Activated CD8-positive, alpha-beta memory T cell treated with anti-CD3 and anti-CD28 coated beads for 1 hour (primary cell): Measurements from ENCODE around the gene ALDH1L1.

Source experiments
- DNase-seq, 2 donors: peaks; one replicate each; pipeline ENCODE4 v3.0.0-alpha.2; 2020; ENCODE audit warnings: low read depth in 1 of 2; ENCODE audit errors: extremely low read depth in 1 of 2

ALDH1L1 gene

GRCh38 chr3:126180477-126181397 lies at the start of gene ALDH1L1:
Gene ALDH1L1 (minus strand): TSS chr3:126180586. CDS start chr3:126160979, 19,607 bp downstream.
- no peak for DNase-seq

- DNase-seq = no peak
Measured at GRCh38 chr3:126226374-126226773, 46.0 kb upstream of the ALDH1L1 start.

- DNase-seq = no peak
Measured at GRCh38 chr3:126216416-126216815, 36.0 kb upstream of the ALDH1L1 start.

DNA sequence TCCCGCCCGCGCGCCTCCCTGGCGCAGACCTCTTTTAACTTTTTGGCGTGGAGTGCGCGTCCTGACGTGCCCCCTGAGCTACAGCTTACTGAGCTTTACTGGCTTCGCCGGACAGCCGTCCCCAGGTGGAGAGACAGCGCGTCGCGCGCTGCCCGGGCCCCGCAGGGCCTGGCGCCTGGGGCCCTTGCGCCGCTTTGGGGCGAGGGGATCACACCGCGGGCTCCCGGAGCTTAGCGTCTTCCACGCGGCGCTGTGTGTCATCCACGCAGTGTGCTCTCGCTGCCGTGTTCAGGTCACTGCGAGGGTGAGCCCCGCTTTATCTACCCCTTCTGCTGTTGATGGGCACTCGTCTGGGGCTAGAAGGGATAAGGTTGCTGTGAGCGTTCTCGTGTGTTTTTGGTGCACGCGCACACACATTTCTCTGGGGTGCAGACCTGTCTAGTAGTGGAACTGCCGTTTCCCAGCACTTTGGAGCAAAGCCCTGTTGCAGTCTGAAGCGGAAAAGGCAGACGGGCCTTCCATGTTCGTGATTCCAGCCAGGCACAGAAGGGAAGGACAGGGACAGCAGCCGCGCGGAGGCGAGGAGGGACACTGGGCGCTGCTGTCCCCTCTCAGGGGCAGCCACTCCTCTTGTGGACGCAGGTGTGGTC lies 33.1 kb upstream of the ALDH1L1 start:
- DNase-seq = no peak

GRCh38 chr3:126212620-126213378 lies 32.4 kb upstream of the ALDH1L1 start:
- DNase-seq = no peak

GRCh38 chr3:126212250-126212619 lies 31.8 kb upstream of the ALDH1L1 start:
- DNase-seq = no peak

DNA sequence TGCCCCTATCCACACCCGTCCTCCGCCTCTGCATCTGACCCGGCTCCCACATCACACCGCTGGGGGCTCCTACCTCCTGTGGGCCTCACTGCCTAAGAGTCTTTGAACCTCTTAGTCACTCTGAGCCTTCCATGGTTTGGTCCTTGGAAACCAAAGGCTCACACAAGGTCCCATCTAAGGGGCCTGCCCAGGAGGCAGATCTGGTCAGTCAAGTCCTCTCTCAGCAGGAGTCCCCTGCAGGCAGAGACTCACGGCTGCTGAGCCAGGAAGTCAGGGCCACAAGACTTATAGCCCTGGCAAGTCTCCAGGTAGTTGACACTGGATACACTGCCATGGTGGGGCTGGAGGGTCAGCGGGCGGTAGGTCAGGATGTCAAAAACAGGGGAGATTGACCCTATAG lies 31.2 kb upstream of the ALDH1L1 start:
- no peak for DNase-seq

DNA sequence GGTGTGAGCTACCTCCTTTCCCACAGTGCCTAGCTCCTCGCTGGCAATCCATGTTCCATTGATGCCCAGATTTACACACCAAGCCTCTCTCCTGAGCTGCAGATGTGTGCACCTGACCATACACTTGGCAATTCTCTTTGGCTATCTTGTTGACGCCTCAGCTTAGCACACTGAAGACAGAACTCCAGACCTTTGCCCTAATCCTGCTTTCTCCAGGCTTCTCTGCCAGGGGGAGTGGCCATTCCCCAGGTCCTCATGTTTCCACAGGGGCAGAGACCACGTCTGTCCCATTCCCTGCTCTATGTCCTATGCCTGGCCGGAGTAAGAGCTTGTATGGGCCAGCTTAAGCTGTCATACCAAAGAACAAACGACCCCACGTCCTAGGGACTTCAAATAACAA lies 30.2 kb upstream of the ALDH1L1 start:
- DNase-seq = no peak

- DNase-seq = no peak
Measured at GRCh38 chr3:126209741-126210140, 29.4 kb upstream of the ALDH1L1 start.

GRCh38 chr3:126208606-126209256 lies 28.3 kb upstream of the ALDH1L1 start:
- no peak for DNase-seq

- DNase-seq = no peak
Measured at GRCh38 chr3:126208182-126208581, 27.8 kb upstream of the ALDH1L1 start.

DNA sequence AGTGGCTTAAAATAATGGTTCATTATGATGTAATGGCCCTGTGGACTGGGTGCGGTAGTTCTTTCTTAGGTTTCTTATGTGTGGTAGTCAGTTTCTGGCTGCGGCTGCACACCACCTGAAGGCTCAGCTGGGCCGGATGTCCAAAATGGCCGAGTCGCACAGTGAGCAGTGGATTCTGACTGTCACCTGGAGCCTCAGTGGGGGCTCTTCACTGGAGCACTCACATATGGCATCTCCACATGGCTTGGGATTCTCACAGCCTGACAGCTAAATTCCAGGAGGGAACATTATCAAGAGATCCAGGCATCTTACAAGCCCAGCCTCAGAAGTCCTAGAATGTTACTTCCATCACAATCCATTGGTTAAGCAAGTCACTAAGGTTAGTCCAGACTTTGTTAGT lies 26.8 kb upstream of the ALDH1L1 start:
- DNase-seq = no peak

GRCh38 chr3:126205717-126206655 lies 25.6 kb upstream of the ALDH1L1 start:
- no peak for DNase-seq

DNA sequence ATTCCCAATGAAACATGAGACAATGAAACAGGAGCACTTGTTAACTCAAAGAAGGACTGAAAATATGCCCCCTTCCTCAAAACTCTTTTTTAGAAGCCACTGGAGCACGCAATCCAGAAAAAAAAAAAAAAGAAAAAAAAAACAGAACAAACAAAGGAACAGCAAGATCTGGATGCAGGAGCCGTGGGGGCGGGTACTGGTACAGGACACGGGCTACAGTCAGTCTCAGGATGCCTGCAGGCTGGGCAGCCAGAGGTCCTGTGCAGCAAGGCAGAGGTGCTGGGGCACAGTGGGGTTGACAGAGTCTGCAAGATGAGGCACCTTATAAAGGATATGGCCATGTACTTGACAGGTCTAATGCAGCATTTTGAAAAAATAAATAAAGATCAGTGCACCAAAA lies 22.3 kb upstream of the ALDH1L1 start:
- no peak for DNase-seq

- DNase-seq = no peak
Measured at GRCh38 chr3:126202276-126202675, 21.9 kb upstream of the ALDH1L1 start.

DNA sequence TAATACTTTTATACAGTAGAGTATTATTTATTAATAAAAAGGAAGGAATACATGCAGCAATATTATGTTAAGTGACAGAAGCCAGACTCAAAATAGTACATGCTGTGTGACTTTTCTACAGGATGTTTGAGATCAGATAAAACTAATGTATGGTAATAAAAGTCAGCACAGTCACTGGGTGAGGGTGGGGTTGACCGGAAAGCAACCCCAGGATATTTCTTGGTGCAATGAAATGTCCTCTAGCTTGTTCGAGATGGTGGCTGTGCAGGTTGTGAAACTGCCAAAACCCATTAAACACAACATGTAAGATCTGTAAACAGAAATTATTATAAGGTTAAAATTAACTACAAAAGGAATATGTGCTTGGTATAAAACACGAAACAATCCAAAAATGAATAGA lies 20.8 kb upstream of the ALDH1L1 start:
- DNase-seq = no peak

DNA sequence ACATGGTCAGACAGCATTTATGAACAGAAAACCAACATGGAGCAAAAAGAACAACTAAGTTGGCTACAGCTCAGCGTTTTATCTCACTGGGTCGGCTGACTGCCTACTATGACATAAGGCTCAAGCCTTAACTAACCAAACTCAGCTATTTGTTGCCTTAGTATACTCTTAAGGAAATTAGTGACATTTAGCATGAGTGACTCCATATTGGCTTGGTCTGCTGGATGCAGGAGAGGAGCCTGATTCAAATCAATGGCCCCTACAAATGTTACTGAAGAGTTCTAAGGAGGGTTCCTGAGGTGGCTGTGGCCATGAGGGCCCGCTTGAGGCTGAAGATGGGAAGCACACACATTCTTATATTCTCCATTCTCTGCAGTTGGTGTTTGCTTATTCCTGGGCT lies 20.1 kb upstream of the ALDH1L1 start:
- no peak for DNase-seq

GRCh38 chr3:126199256-126199655 lies 18.9 kb upstream of the ALDH1L1 start:
- no peak for DNase-seq

DNA sequence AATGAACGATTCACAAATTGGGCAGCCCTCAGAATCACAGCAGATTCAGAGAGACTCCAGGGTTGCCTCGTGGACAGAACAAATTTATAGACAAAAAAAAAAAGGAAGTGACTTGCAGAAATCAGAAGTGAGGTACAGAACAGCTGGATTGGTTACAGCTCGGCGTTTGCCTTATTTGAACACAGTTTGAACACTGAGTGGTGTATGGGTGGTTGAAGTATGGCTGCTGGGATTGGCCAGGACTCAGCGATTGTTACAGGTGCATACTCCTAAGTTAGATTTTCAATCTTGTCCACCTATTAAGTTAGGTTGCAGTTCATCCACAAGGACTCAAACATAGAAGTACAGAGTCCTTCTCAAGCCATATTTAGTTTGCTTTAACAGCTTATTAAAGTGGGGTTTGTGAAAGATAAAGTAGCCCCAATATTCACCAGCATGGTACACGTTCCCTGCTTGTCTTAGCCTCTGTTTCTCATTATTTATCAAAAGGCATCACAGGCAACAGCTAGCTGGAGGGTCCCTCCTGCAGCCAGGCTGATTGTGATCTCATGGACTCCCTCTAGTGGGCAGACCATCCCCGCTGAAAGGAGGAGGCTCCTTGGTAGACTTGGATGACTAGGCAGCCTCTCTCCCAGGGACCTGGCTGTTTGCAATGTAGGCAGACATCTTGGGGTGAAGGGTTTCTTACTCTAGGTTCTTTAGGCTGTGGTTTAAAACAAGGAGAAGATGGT lies 17.6 kb upstream of the ALDH1L1 start:
- DNase-seq = peak in 1 of 2 donors; percentile 9
